MCF 10A (cell line): ENCODE results near the gene PPY. TPM values are rescaled to one million over a fixed set of nuclear protein-coding genes. Genes with fewer than 3 reads are reported as not detected.
"Not testable (repeated sequence)": the region's sequence is repeated elsewhere in the genome, so short reads cannot be mapped to it uniquely, and the experiment has no call there.

Source experiments
- BruUV-seq: library from RNA; stranded (reverse); fragments of 400-500 nt; replicated peaks from 2 replicates; lab custom pipeline; 2021; lab: Mats Ljungman, UMichigan
- CTCF ChIA-PET: fragments of 300-600 bp; sonication (Branson Sonifier 250); formaldehyde crosslinking; extraction: SDS; loops from one replicate; lab custom pipeline; 2021; ENCODE audit warnings: antibody characterized with exemption, inconsistent platforms; lab: Yijun Ruan, JAX
- POLR2A ChIA-PET: fragments of 300-600, 350-650 bp; sonication (Branson Sonifier 250); formaldehyde crosslinking; extraction: SDS; loops from one replicate; lab custom pipeline; 2020; ENCODE audit warnings: antibody characterized with exemption, inconsistent platforms; lab: Yijun Ruan, JAX
- DNase-seq: peaks from one replicate; pipeline ENCODE4 v3.0.0-alpha.2; 2018; ENCODE audit not compliant: unreplicated experiment
- H3K27ac Mint-ChIP-seq: one replicate; pipeline ENCODE4 v1.8.0; 2022; ENCODE audit warnings: mild to moderate bottlenecking, low read depth, mixed read lengths; ENCODE audit not compliant: unreplicated experiment
- H3K27me3 Mint-ChIP-seq: one replicate; pipeline ENCODE4 v1.8.0; 2022; ENCODE audit warnings: mixed read lengths; ENCODE audit not compliant: insufficient read depth, unreplicated experiment
- H3K36me3 Mint-ChIP-seq: one replicate; pipeline ENCODE4 v1.8.0; 2022; ENCODE audit warnings: mild to moderate bottlenecking, moderate library complexity, mixed read lengths; ENCODE audit not compliant: insufficient read depth, unreplicated experiment
- H3K4me1 Mint-ChIP-seq: one replicate; pipeline ENCODE4 v1.8.0; 2022; ENCODE audit warnings: mixed read lengths; ENCODE audit not compliant: insufficient read depth, unreplicated experiment
- H3K4me3 Mint-ChIP-seq: one replicate; pipeline ENCODE4 v1.8.0; 2022; ENCODE audit warnings: mild to moderate bottlenecking, moderate library complexity, mixed read lengths; ENCODE audit not compliant: unreplicated experiment
- H3K9me3 Mint-ChIP-seq: one replicate; pipeline ENCODE4 v1.8.0; 2022; ENCODE audit warnings: mixed read lengths; ENCODE audit not compliant: unreplicated experiment
- intact Hi-C: fragments of 100-400 bp; cut with micrococcal nuclease; formaldehyde crosslinking; loops from 2 replicates; pipeline ENCODE4 v1.14.1; 2022
- total RNA-seq: library from RNA; stranded (reverse); gene quantifications from 2 replicates; pipeline ENCODE4 v1.2.3, GENCODE V29; 2022
- TF ChIP-seq, protein P1 (sequence below): fragments of 200-600 bp; IDR thresholded peaks from one replicate; pipeline ENCODE4 v1.8.0; 2022; ENCODE audit warnings: antibody characterized with exemption, mild to moderate bottlenecking; ENCODE audit not compliant: unreplicated experiment

Gene PPY
- total RNA-seq, 1 experiment from 2014 or later, result not detected

DNA sequence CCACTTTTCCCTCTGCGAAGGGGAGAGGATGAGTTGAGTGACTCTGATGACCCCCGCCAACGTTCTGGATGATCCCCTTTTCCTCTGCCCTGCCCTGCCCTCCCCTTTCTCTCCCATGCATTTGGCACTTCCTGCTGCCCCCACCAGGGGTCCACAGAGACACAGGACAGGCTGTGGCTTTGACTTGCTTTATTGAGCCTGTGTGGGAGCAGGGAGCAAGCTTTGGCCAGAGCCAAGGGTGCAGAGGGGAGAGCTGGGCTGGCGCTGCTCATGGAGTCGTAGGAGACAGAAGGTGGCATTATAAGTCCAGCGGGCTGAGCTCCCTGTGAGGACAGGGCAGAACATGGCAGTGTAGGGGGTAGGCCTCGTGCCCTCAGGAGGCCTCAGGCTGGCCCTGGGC, 1.6 kb downstream of the PPY start:
- no TSS peak for BruUV-seq
- H3K4me1 Mint-ChIP-seq, result peaks cover 6% of the 10 kb centered on the region
- ChIA-PET CTCF (interaction anchor here (0.6 to 1.0 kb wide), 4 partner anchors 9 to 1062 kb away, joined by 3 to 4 read pairs (median 3); no protein-coding TSS in a partner anchor), POLR2A (no interaction called here)
- TF ChIP-seq, protein P1, sequence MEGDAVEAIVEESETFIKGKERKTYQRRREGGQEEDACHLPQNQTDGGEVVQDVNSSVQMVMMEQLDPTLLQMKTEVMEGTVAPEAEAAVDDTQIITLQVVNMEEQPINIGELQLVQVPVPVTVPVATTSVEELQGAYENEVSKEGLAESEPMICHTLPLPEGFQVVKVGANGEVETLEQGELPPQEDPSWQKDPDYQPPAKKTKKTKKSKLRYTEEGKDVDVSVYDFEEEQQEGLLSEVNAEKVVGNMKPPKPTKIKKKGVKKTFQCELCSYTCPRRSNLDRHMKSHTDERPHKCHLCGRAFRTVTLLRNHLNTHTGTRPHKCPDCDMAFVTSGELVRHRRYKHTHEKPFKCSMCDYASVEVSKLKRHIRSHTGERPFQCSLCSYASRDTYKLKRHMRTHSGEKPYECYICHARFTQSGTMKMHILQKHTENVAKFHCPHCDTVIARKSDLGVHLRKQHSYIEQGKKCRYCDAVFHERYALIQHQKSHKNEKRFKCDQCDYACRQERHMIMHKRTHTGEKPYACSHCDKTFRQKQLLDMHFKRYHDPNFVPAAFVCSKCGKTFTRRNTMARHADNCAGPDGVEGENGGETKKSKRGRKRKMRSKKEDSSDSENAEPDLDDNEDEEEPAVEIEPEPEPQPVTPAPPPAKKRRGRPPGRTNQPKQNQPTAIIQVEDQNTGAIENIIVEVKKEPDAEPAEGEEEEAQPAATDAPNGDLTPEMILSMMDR, result peak; percentile 41
- DNase-seq, result peak; percentile 45
- H3K27me3 Mint-ChIP-seq, result peaks cover 21% of the 10 kb centered on the region
- H3K4me3 Mint-ChIP-seq, result no peak overlapping the region
- H3K36me3 Mint-ChIP-seq, result peaks cover 5% of the 10 kb centered on the region
- H3K27ac Mint-ChIP-seq, result no peak overlapping the region
- no peaks in the 10 kb centered on the region for H3K9me3 Mint-ChIP-seq
- intact Hi-C loops, result loop anchor here (5.0 kb wide), 1 partner anchor 227 kb away; no protein-coding TSS in a partner anchor

DNA sequence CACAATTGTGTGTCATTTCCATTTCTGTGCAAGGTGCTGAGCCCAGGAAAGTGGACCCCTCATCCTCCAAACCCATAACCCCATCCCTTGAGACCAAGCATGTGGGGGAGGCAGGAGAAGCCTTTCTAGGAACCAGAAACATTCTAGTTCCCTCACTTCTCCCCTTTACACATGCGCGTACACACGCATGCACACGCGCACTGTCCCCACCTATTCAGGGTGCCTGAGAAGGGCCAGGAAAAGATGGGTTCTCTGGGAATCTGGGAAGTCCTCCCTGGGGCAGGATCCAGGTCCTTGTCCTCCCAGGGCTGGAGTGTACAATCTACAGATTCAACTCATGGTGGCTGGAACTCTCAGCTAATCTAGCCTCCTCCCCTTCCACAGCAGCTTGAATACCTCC, 2.4 kb downstream of the PPY start:
- Mint-ChIP-seq H3K27me3 (peaks cover 21% of the 10 kb centered on the region), H3K4me1 (peaks cover 6% of the 10 kb centered on the region), H3K4me3 (no peak overlapping the region), H3K9me3 (no peaks in the 10 kb centered on the region), H3K36me3 (peaks cover 5% of the 10 kb centered on the region), H3K27ac (no peak overlapping the region)
- BruUV-seq, result no TSS peak
- DNase-seq, result no peak
- TF ChIP-seq, protein P1, result no peak
- intact Hi-C loops, result loop anchor here (5.0 kb wide), 1 partner anchor 227 kb away; no protein-coding TSS in a partner anchor
- ChIA-PET CTCF (interaction anchor here (0.6 to 1.8 kb wide), 7 partner anchors 10 to 97 kb away, joined by 3 to 5 read pairs (median 3); no protein-coding TSS in a partner anchor), POLR2A (no interaction called here)

DNA sequence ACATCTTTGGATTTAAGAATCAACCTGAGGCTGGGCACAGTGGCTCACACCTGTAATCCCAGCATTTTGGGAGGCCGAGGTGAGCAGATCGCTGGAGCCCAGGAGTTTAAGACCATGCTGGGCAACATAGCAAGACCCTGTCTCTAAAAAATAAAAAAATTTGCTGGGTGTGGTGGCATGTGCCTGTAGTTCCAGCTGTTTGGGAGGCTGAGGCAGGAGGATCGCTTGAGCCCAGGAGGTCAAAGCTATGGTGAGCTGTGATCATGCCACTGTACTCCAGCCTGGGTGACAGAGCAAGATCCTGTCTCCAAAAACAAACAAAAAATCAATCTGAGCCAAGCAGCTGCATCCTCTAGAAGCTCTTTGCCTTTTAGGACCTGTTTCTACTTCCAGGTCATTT, 2.8 kb downstream of the PPY start:
- H3K27ac Mint-ChIP-seq, BruUV-seq, intact Hi-C loops, H3K4me3 Mint-ChIP-seq, POLR2A ChIA-PET, H3K36me3 Mint-ChIP-seq, DNase-seq, H3K4me1 Mint-ChIP-seq, H3K9me3 Mint-ChIP-seq: not testable (repeated sequence)
- CTCF ChIA-PET, result interaction anchor here (0.6 to 1.8 kb wide), 8 partner anchors 11 to 97 kb away, joined by 3 to 5 read pairs (median 3); no protein-coding TSS in a partner anchor
- peaks cover 21% of the 10 kb centered on the region for H3K27me3 Mint-ChIP-seq

DNA sequence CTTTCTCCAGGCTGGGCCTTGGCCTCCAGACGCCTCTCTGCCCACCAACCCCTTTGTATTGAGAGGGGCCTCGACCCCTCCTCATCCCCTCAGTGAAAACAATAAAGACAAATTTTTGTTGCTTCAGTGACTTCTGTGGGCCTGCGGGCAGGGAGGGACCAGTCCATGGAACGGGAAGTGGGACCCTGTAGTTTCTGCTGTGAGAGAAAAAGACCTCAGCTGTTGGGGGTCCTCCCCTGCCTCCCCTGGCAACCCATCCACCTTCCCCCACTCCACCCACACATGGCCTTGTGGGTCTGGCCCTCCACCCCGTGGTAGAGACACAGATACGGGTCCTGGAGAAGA, 3.5 kb downstream of the PPY start:
- TF ChIP-seq, protein P1, result no peak
- H3K4me3 Mint-ChIP-seq, result no peak overlapping the region
- no peak overlapping the region for H3K27ac Mint-ChIP-seq
- intact Hi-C loops, result no loop called here
- no peaks in the 10 kb centered on the region for H3K9me3 Mint-ChIP-seq
- no peak for DNase-seq
- ChIA-PET POLR2A (no interaction called here), CTCF (interaction anchor here (0.5 to 1.8 kb wide), 6 partner anchors 48 to 74 kb away, joined by 3 to 5 read pairs (median 3); no protein-coding TSS in a partner anchor)
- no peaks in the 10 kb centered on the region for H3K36me3 Mint-ChIP-seq
- H3K27me3 Mint-ChIP-seq, result peaks cover 21% of the 10 kb centered on the region
- peaks cover 6% of the 10 kb centered on the region for H3K4me1 Mint-ChIP-seq
- no TSS peak for BruUV-seq
